ENCODE measurements around the gene ABCD1. TPM values are rescaled to one million over a fixed set of nuclear protein-coding genes. Genes with fewer than 3 reads are reported as not detected.
A peak's percentile ranks its signal among the peaks of the same experiment; 100 is the strongest.

ABCD1 gene
- total and polyA plus RNA-seq, 9 of the 15 experiments (the other 6 are each of a cell fraction or from before 2014, with no cell fraction given) = 0.07 to 6.9 (median 2.2) TPM

- TF ChIP-seq CHAMP1 (IDR thresholded peaks at IDR 0.05) (no peak), ZNF785 (CRISPR knock-in tag; IDR thresholded peaks at IDR 0.05) (no peak), PHTF2 (CRISPR knock-in tag; IDR thresholded peaks at IDR 0.05) (no peak), MCM7 (IDR thresholded peaks at IDR 0.05) (no peak), EP400 (IDR thresholded peaks at IDR 0.05) (peak; percentile 39; the same call in 1 of the 2 replicates), SRF (CRISPR knock-in tag; IDR thresholded peaks at IDR 0.05) (no peak), CEBPB (tag; IDR thresholded peaks at IDR 0.05) (no peak), TAL1 (IDR thresholded peaks at IDR 0.05) (no peak), NCOA4 (IDR thresholded peaks at IDR 0.05; ENCODE audit: partially characterized antibody) (no peak), SRSF7 (optimal IDR thresholded peaks at IDR 0.05; ENCODE audit: low read depth, low read length) (no peak), SP2 (IDR thresholded peaks at IDR 0.05; ENCODE audit: extremely low read depth, low read depth, low read length, poor library complexity, severe bottlenecking) (no peak), KLF16 (IDR thresholded peaks at IDR 0.05) (no peak), SMAD2 (IDR thresholded peaks at IDR 0.05; ENCODE audit: low read depth, low read length) (no peak)
- TF ChIP-seq, protein P1, sequence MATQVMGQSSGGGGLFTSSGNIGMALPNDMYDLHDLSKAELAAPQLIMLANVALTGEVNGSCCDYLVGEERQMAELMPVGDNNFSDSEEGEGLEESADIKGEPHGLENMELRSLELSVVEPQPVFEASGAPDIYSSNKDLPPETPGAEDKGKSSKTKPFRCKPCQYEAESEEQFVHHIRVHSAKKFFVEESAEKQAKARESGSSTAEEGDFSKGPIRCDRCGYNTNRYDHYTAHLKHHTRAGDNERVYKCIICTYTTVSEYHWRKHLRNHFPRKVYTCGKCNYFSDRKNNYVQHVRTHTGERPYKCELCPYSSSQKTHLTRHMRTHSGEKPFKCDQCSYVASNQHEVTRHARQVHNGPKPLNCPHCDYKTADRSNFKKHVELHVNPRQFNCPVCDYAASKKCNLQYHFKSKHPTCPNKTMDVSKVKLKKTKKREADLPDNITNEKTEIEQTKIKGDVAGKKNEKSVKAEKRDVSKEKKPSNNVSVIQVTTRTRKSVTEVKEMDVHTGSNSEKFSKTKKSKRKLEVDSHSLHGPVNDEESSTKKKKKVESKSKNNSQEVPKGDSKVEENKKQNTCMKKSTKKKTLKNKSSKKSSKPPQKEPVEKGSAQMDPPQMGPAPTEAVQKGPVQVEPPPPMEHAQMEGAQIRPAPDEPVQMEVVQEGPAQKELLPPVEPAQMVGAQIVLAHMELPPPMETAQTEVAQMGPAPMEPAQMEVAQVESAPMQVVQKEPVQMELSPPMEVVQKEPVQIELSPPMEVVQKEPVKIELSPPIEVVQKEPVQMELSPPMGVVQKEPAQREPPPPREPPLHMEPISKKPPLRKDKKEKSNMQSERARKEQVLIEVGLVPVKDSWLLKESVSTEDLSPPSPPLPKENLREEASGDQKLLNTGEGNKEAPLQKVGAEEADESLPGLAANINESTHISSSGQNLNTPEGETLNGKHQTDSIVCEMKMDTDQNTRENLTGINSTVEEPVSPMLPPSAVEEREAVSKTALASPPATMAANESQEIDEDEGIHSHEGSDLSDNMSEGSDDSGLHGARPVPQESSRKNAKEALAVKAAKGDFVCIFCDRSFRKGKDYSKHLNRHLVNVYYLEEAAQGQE (IDR thresholded peaks at IDR 0.05; ENCODE audit: borderline replicate concordance) = no peak
- TF ChIP-seq, protein P1 (CRISPR knock-in tag; IDR thresholded peaks at IDR 0.05; ENCODE audit: low read depth) = no peak
- TF ChIP-seq, protein P2, sequence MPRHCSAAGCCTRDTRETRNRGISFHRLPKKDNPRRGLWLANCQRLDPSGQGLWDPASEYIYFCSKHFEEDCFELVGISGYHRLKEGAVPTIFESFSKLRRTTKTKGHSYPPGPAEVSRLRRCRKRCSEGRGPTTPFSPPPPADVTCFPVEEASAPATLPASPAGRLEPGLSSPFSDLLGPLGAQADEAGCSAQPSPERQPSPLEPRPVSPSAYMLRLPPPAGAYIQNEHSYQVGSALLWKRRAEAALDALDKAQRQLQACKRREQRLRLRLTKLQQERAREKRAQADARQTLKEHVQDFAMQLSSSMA (CRISPR knock-in tag; IDR thresholded peaks at IDR 0.05) = no peak
These were observed 1.8 kb downstream of the ABCD1 start (continued) for GRCh38 chrX:153726286-153727122.
